ENCODE measurements around the gene RXFP2.

- TF ChIP-seq EZH2phosphoT487 (IDR thresholded peaks at IDR 0.05; ENCODE audit: borderline replicate concordance, low read depth) (no peak), RXRA (IDR thresholded peaks at IDR 0.05; ENCODE audit: borderline replicate concordance, low read depth) (no peak), CTCF (IDR thresholded peaks at IDR 0.05) (no peak), USF2 (IDR thresholded peaks at IDR 0.05; ENCODE audit: borderline replicate concordance, low read depth, low read length) (no peak), RAD21 (IDR thresholded peaks at IDR 0.05; ENCODE audit: low read length) (no peak), MAX (IDR thresholded peaks at IDR 0.05; ENCODE audit: low read depth) (no peak), TEAD4 (IDR thresholded peaks at IDR 0.05; ENCODE audit: borderline replicate concordance, insufficient read depth) (no peak), GABPA (IDR thresholded peaks at IDR 0.05; ENCODE audit: low read depth) (no peak), YY1 (IDR thresholded peaks at IDR 0.05; ENCODE audit: low read depth) (no peak), JUND (IDR thresholded peaks at IDR 0.05) (no peak), FOXM1 (IDR thresholded peaks at IDR 0.05; ENCODE audit: low read depth) (no peak), REST (IDR thresholded peaks at IDR 0.05; ENCODE audit: low read depth, low read length) (no peak)
These were observed 8.0 kb downstream of the RXFP2 start for GRCh38 chr13:31747291-31747690.

Data from SK-N-SH (cell line).